ENCODE measurements around the gene STARD4. TPM values are rescaled to one million over a fixed set of nuclear protein-coding genes. Genes with fewer than 3 reads are reported as not detected.

The STARD4 gene
- polyA plus RNA-seq, 1 experiment: 8.5 TPM

GRCh38 chr5:111537141-111538024 is 25.0 kb upstream of the STARD4 start:
- TF ChIP-seq CTCF (IDR thresholded peaks at IDR 0.05; ENCODE audit: insufficient read depth, low read depth, low read length): no peak
- ChIA-PET POLR2A (no interaction called here), CTCF (interaction anchor here (1.2 kb wide), 1 partner anchor 13 kb away, joined by 4 read pairs; no protein-coding TSS in a partner anchor)
- no peaks in the 10 kb centered on the region for H3K36me3 ChIP-seq (ENCODE audit: control insufficient read depth, insufficient read depth, low read length)
- H3K27me3 ChIP-seq (ENCODE audit: control insufficient read depth, insufficient read depth, low read length): no peaks in the 10 kb centered on the region
- no peak overlapping the region for H3K4me3 ChIP-seq (ENCODE audit: low read depth, low read length)
- peak; percentile 38 for DNase-seq (ENCODE audit: low read depth)

DNA sequence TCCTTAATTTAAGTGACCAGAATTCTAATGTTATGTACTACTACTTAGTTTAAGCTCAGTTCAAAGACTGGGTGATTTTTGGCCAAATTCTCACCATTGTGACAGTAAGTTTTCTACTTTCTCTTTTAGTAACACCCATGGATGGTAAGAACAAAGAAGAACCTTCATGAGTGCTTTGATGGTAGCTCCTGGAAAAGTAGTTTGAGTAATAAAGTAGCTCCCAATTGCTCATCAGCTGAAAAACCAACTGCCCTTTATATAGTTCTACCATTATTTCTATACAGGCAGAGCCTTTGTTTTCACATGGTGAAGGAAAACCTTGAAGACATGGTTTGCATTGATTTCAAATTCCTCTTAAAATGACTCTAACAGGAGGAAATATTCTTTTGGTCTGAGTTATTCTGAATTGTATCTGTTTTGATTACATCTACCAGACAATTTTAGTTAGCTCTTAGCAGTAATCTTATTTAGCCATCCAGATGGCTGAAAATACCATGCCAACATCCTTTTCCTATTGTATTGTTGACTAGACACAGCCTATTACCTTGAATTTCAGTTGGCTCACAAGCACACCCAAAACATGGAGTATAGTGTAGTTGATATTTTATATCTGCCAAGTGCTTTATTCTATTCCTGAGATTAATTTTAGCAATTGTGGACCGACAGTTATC is 23.7 kb upstream of the STARD4 start:
- no peaks in the 10 kb centered on the region for H3K27me3 ChIP-seq (ENCODE audit: control insufficient read depth, insufficient read depth, low read length)
- H3K4me3 ChIP-seq (ENCODE audit: low read depth, low read length): no peak overlapping the region
- ChIA-PET CTCF (no interaction called here), POLR2A (no interaction called here)
- TF ChIP-seq CTCF (IDR thresholded peaks at IDR 0.05; ENCODE audit: insufficient read depth, low read depth, low read length): no peak
- no peaks in the 10 kb centered on the region for H3K36me3 ChIP-seq (ENCODE audit: control insufficient read depth, insufficient read depth, low read length)
- no peak for DNase-seq (ENCODE audit: low read depth)

- no peak for TF ChIP-seq CTCF (IDR thresholded peaks at IDR 0.05; ENCODE audit: insufficient read depth, low read depth, low read length)
- H3K4me3 ChIP-seq (ENCODE audit: low read depth, low read length): no peak overlapping the region
- POLR2A ChIA-PET: interaction anchor here (0.5 to 0.6 kb wide), 2 partner anchors 18 to 218 kb away, joined by 3 to 5 read pairs; no protein-coding TSS in a partner anchor
- CTCF ChIA-PET: interaction anchor here (0.7 to 4.6 kb wide), 10 partner anchors 8 to 617 kb away, joined by 3 to 31 read pairs (median 10); no protein-coding TSS in a partner anchor
- DNase-seq (ENCODE audit: low read depth): no peak
- no peaks in the 10 kb centered on the region for H3K36me3 ChIP-seq (ENCODE audit: control insufficient read depth, insufficient read depth, low read length)
- H3K27me3 ChIP-seq (ENCODE audit: control insufficient read depth, insufficient read depth, low read length): no peaks in the 10 kb centered on the region
Measured at GRCh38 chr5:111532886-111533582, 20.7 kb upstream of the STARD4 start.

- ChIA-PET CTCF (interaction anchor here (1.2 to 4.3 kb wide), 2 partner anchors 11 to 631 kb away, joined by 6 to 31 read pairs; no protein-coding TSS in a partner anchor), POLR2A (no interaction called here)
- no peak for TF ChIP-seq CTCF (IDR thresholded peaks at IDR 0.05; ENCODE audit: insufficient read depth, low read depth, low read length)
- no peak for DNase-seq (ENCODE audit: low read depth)
- no peak overlapping the region for H3K4me3 ChIP-seq (ENCODE audit: low read depth, low read length)
- H3K27me3 ChIP-seq (ENCODE audit: control insufficient read depth, insufficient read depth, low read length): no peaks in the 10 kb centered on the region
- no peaks in the 10 kb centered on the region for H3K36me3 ChIP-seq (ENCODE audit: control insufficient read depth, insufficient read depth, low read length)
Measured at GRCh38 chr5:111530298-111530740, 18.0 kb upstream of the STARD4 start.
